K562 (cell line): ENCODE data around the gene KRT1. TPM values are rescaled to one million over a fixed set of nuclear protein-coding genes. Genes with fewer than 3 reads are reported as not detected.

Source experiments
- ATAC-seq: fragments of 200-7000 bp; cut with Tn5 transposase; 3 replicates; pipeline ENCODE4 v1.9.1; 2020; ENCODE audit warnings: moderate library complexity
- BruUV-seq: library from RNA; stranded (reverse); fragments of 400-500 nt; replicated peaks from 2 replicates; lab custom pipeline; 2021; lab: Mats Ljungman, UMichigan
- CTCF ChIA-PET: fragments of 300-600 bp; formaldehyde crosslinking; extraction: SDS; loops from one replicate; lab custom pipeline; 2021; ENCODE audit warnings: low intra/inter-chr PET ratio; lab: Yijun Ruan, JAX
- POLR2A ChIA-PET: fragments of 300-600, 350-650 bp; sonication (Branson Sonifier 250); formaldehyde crosslinking; extraction: SDS; loops from one replicate; lab custom pipeline; 2021; ENCODE audit warnings: antibody characterized with exemption, inconsistent platforms; lab: Yijun Ruan, JAX
- DNase-seq, 4 experiments: peaks; one replicate each; pipeline versions ENCODE4 v3.0.0 to v3.0.0-alpha.2; 2011 to 2018; ENCODE audit warnings: low spot score in 3 of 4, mixed read lengths in 3 of 4; ENCODE audit errors: extremely low read depth in 1 of 4
- FAIRE-seq: peaks from 2 replicates; lab custom pipeline; 2011; peaks lifted over from hg19 to GRCh38; lab: Jason Lieb, UNC
- H2AFZ ChIP-seq: 2 replicates; pipeline ENCODE4 v1.6.0; 2011; ENCODE audit warnings: low read depth, low read length, control low read depth, inconsistent platforms
- H3K27ac ChIP-seq: fragments of 200-600 bp; 3 replicates; pipeline ENCODE4 v1.8.0; 2011; ENCODE audit warnings: low read depth, mild to moderate bottlenecking, control low read depth, inconsistent platforms, low read length, moderate library complexity, mixed read lengths; ENCODE audit errors: extremely low read depth
- H3K27me3 ChIP-seq, 2 experiments: fragments of 300-600 bp in 1 of 2; 2 replicates in 1 of 2; 3 replicates in 1 of 2; pipeline versions ENCODE4 v1.6.0 to v1.8.0; 2011; ENCODE audit warnings: inconsistent platforms in 2 of 2, low read length in 2 of 2, mild to moderate bottlenecking in 1 of 2, mixed read lengths in 1 of 2, moderate library complexity in 1 of 2; ENCODE audit not compliant: control insufficient read depth in 2 of 2, insufficient read depth in 2 of 2
- H3K36me3 ChIP-seq: fragments of 300-600 bp; 3 replicates; pipeline ENCODE4 v1.8.0; 2011; ENCODE audit warnings: mild to moderate bottlenecking, low read length, inconsistent platforms; ENCODE audit not compliant: control insufficient read depth, insufficient read depth
- H3K4me1 ChIP-seq, 2 experiments: fragments of 200-600 bp in 1 of 2; replicated peaks in 1 of 2; 2 replicates in 1 of 2; 3 replicates in 1 of 2; pipeline versions ENCODE4 v1.5.1 to v1.8.0; 2011; ENCODE audit warnings: inconsistent platforms in 2 of 2, low read length in 2 of 2, mild to moderate bottlenecking in 1 of 2, mixed read lengths in 1 of 2, moderate library complexity in 1 of 2; ENCODE audit not compliant: control insufficient read depth in 2 of 2, insufficient read depth in 2 of 2
- H3K4me2 ChIP-seq: 2 replicates; pipeline ENCODE4 v1.6.1; 2011; ENCODE audit warnings: low read length, control low read depth, inconsistent platforms, mixed read lengths; ENCODE audit not compliant: insufficient read depth
- H3K4me3 ChIP-seq: fragments of 200-600 bp; sonication (generic), shearing (Covaris generic); 2 replicates; pipeline ENCODE4 v1.5.1; 2016; ENCODE audit warnings: control low read depth, inconsistent platforms
- H3K79me2 ChIP-seq: fragments of 200-600 bp; 3 replicates; pipeline ENCODE4 v1.8.0; 2011; ENCODE audit warnings: low read length, inconsistent platforms; ENCODE audit not compliant: control insufficient read depth, insufficient read depth
- H3K9ac ChIP-seq, 2 experiments: 2 replicates each; pipeline versions ENCODE4 v1.6.0 to v1.6.1; 2011; ENCODE audit warnings: low read depth in 2 of 2, low read length in 2 of 2, control low read depth in 1 of 2, inconsistent platforms in 1 of 2, mild to moderate bottlenecking in 1 of 2, mixed read lengths in 1 of 2; ENCODE audit not compliant: insufficient read depth in 1 of 2
- H3K9me1 ChIP-seq: one replicate; pipeline ENCODE4 v1.6.0; 2011; ENCODE audit warnings: inconsistent platforms, mild to moderate bottlenecking, low read length, moderate library complexity; ENCODE audit not compliant: control insufficient read depth, insufficient read depth
- H3K9me3 ChIP-seq: replicated peaks from 2 replicates; pipeline ENCODE4 v1.5.1; 2011; ENCODE audit warnings: low read depth, low read length, inconsistent platforms; ENCODE audit not compliant: control insufficient read depth, insufficient read depth
- H4K20me1 ChIP-seq: replicated peaks from 2 replicates; pipeline ENCODE4 v1.6.1; 2011; ENCODE audit warnings: low read length, inconsistent platforms, mixed read lengths; ENCODE audit not compliant: control insufficient read depth, insufficient read depth
- CTBP1 ChIP-seq: fragments of 450-650 bp; IDR thresholded peaks from 2 replicates; pipeline ENCODE4 v1.6.1; 2016; ENCODE audit warnings: borderline replicate concordance
- KLF10 ChIP-seq: fragments of 250-450 bp; sonication (Bioruptor Pico); IDR thresholded peaks from 2 replicates; pipeline ENCODE4 v1.6.1; 2021; ENCODE audit warnings: matching md5 sums
- RAD21 ChIP-seq, 2 experiments: fragments of 250-450 bp in 1 of 2; fragments of 450-650 bp in 1 of 2; sonication (Bioruptor Pico) in 1 of 2; formaldehyde crosslinking in 1 of 2; IDR thresholded peaks in 1 of 2; conservative IDR thresholded peaks in 1 of 2; 2 replicates each; pipeline versions ENCODE4 v1.4.0 to v1.8.0; 2020 to 2022; ENCODE audit warnings: mild to moderate bottlenecking in 2 of 2, moderate library complexity in 1 of 2
- RFX1 ChIP-seq: fragments of 450-650 bp; IDR thresholded peaks from 2 replicates; pipeline ENCODE4 v1.6.1; 2016; ENCODE audit warnings: mild to moderate bottlenecking, moderate library complexity
- ZNF133 ChIP-seq: fragments of 250-450 bp; sonication (Bioruptor Pico); IDR thresholded peaks from 2 replicates; pipeline ENCODE4 v1.4.0; 2020; ENCODE audit warnings: mild to moderate bottlenecking
- ZNF384 ChIP-seq: IDR thresholded peaks from 2 replicates; pipeline ENCODE4 v1.6.1; 2012; ENCODE audit warnings: low read depth, low read length, improper control_type of control experiment
- WGBS: fragments of 100-300 bp; shearing (Covaris generic); methylation state at CpG from one replicate; pipeline ENCODE4 v1.1.6; 2016; ENCODE audit warnings: low coverage, mixed read lengths; ENCODE audit not compliant: insufficient coverage; ENCODE audit errors: missing lambda C conversion rate; 5-methylcytosine and 5-hydroxymethylcytosine counted together
- in situ Hi-C: fragments of 300-500 bp; cut with MboI; formaldehyde crosslinking; loops from 4 replicates; pipeline ENCODE4 v1.15.0; 2018; ENCODE audit warnings: inconsistent platforms, mixed read lengths
- intact Hi-C: fragments of 100-400 bp; cut with micrococcal nuclease; formaldehyde crosslinking; loops from 2 replicates; pipeline ENCODE4 v1.14.2; 2022
- polyA plus RNA-seq, 8 experiments: library from polyadenylated mRNA; depleted of rRNA in 4 of 8; stranded (reverse) in 5 of 8; unstranded in 3 of 8; fragments of >200 nt; fragmentation: Nextera tagmentation in 2 of 8; fragmentation: Illumina TruSeq in 1 of 8; extraction: Ambion mirVana in 2 of 8; extraction: Trizol in 1 of 8; gene quantifications; 2 replicates each; pipeline versions ENCODE4 v1.2.1 to v1.2.3, GENCODE V29; 2011 to 2014; ENCODE audit warnings: inconsistent platforms in 1 of 8, missing spikeins in 1 of 8
- total RNA-seq, 7 experiments: library from RNA; depleted of rRNA in 6 of 7; stranded (reverse); fragments of >200 nt in 6 of 7; fragmentation: Illumina TruSeq in 2 of 7; extraction: Trizol in 2 of 7; gene quantifications; 2 replicates each; pipeline versions ENCODE4 v1.2.1 to v1.2.3, GENCODE V29; 2011 to 2021; ENCODE audit warnings: low replicate concordance in 1 of 7
- TF ChIP-seq, protein P1 (sequence below), 3 experiments: IDR thresholded peaks in 2 of 3; conservative IDR thresholded peaks in 1 of 3; 2 replicates each; pipeline ENCODE4 v1.5.1; 2011 to 2012; ENCODE audit warnings: low read length in 3 of 3, mild to moderate bottlenecking in 3 of 3, control low read depth in 2 of 3, improper control_type of control experiment in 1 of 3, inconsistent platforms in 1 of 3, low read depth in 1 of 3, mixed read lengths in 1 of 3, moderate library complexity in 1 of 3; ENCODE audit not compliant: insufficient read depth in 2 of 3
- TF ChIP-seq, protein P2 (sequence below): fragments of 450-650 bp; formaldehyde crosslinking; IDR thresholded peaks from 2 replicates; pipeline ENCODE4 v1.4.0; 2020; ENCODE audit warnings: mild to moderate bottlenecking, moderate library complexity

Gene KRT1
- total and polyA plus RNA-seq, 9 of the 15 experiments (the other 6 are each of a cell fraction or from before 2014, with no cell fraction given), result 0.18 TPM; not detected in 8

DNA sequence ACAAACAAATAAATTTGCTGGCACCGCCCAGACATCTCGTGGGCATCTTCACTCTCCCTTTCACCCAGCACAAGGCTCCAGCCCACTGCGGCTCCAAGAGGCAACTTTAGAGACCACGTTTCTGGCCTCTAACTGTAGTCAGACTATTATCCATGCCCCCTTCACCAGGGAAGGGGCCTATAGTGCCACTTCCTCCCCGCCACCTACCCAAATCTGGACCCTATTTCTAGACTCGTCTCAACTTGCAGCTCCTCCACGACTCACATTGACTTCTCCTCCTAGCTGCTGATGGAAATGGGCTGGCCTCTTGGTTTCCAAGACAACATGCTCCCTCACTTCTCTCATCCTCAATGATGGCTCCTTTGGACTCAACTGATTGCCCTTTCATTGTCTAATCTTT lies 12.3 kb downstream of the KRT1 start:
- ChIA-PET POLR2A (no interaction called here), CTCF (interaction anchor here (0.5 kb wide), 1 partner anchor 196 kb away, joined by 3 read pairs; no protein-coding TSS in a partner anchor)
- intact Hi-C loops (loop anchor here (2.0 kb wide), 1 partner anchor 203 kb away; no protein-coding TSS in a partner anchor), in situ Hi-C loops (no loop called here)
- Histone ChIP-seq H3K4me3 (no peak overlapping the region), H3K36me3 (no peaks in the 10 kb centered on the region), H3K4me2 (no peak overlapping the region), H3K4me1 (peaks cover 9% of the 10 kb centered on the region in 2 experiments; a peak in 4 of 5 replicates), H3K27ac (no peak overlapping the region), H4K20me1 (no peaks in the 10 kb centered on the region), H3K9me3 (no peaks in the 10 kb centered on the region), H2AFZ (no peak overlapping the region), H3K27me3 (no peaks in the 10 kb centered on the region), H3K79me2 (no peaks in the 10 kb centered on the region), H3K9ac (no peak overlapping the region), H3K9me1 (peaks cover 2% of the 10 kb centered on the region)
- BruUV-seq, result no TSS peak
- no peak for DNase-seq
- WGBS, result 50% methylated on average over 6 of the region's 7 CpGs
- ATAC-seq, result no peak
- FAIRE-seq, result no peak
- TF ChIP-seq ZNF133 (no peak), RFX1 (peak; percentile 30; the same call in 1 of the 2 replicates)

DNA sequence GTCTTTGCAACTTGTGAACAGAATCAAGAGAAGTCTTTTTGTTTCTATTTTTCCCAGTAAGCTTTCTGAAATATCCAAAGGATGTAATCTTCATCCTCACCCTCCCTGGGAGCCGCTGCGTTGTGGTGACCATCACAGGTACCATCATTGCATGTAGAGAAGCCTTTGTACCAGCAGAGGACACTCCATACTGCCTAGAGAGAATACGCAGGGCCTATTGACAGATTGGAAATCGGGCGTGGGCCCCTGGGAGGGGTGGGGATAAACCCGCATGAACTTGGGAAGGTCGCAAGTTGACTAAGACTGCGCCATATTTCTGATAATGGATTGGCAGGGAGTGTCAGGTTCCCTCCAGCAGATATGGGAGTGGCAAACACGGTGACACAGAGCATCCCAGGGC lies 12.7 kb downstream of the KRT1 start:
- H3K27ac ChIP-seq, result no peak overlapping the region
- no peak overlapping the region for H3K4me2 ChIP-seq
- ATAC-seq (peak; percentile 74), DNase-seq (peak in 3 of 4 experiments; percentile 21 to 35 (median 35)), FAIRE-seq (peak; percentile 26)
- H3K27me3 ChIP-seq, result no peaks in the 10 kb centered on the region
- peaks cover 13% of the 10 kb centered on the region in 2 experiments; a peak in 4 of 5 replicates for H3K4me1 ChIP-seq
- no peaks in the 10 kb centered on the region for H4K20me1 ChIP-seq
- ChIA-PET POLR2A (interaction anchor here (0.6 kb wide), 1 partner anchor 123 kb away, joined by 4 read pairs; no protein-coding TSS in a partner anchor), CTCF (interaction anchor here (1.3 kb wide), 1 partner anchor 213 kb away, joined by 4 read pairs; no protein-coding TSS in a partner anchor)
- in situ Hi-C loops (no loop called here), intact Hi-C loops (loop anchor here (2.0 kb wide), 1 partner anchor 203 kb away; no protein-coding TSS in a partner anchor)
- no peak overlapping the region for H2AFZ ChIP-seq
- no peak overlapping the region for H3K4me3 ChIP-seq
- peaks cover 2% of the 10 kb centered on the region for H3K9me1 ChIP-seq
- no peaks in the 10 kb centered on the region for H3K9me3 ChIP-seq
- no peak overlapping the region for H3K9ac ChIP-seq
- no peaks in the 10 kb centered on the region for H3K79me2 ChIP-seq
- H3K36me3 ChIP-seq, result no peaks in the 10 kb centered on the region
- BruUV-seq, result no TSS peak
- 34% methylated on average over 9 of the region's 9 CpGs for WGBS
- peak; percentile 68 to 69 for TF ChIP-seq RAD21 (CRISPR knock-in tag; conservative IDR thresholded peaks at IDR 0.05 in 1 of 2, IDR thresholded peaks at IDR 0.05 in 1 of 2)
- TF ChIP-seq ZNF384, result no peak
- TF ChIP-seq, protein P1, sequence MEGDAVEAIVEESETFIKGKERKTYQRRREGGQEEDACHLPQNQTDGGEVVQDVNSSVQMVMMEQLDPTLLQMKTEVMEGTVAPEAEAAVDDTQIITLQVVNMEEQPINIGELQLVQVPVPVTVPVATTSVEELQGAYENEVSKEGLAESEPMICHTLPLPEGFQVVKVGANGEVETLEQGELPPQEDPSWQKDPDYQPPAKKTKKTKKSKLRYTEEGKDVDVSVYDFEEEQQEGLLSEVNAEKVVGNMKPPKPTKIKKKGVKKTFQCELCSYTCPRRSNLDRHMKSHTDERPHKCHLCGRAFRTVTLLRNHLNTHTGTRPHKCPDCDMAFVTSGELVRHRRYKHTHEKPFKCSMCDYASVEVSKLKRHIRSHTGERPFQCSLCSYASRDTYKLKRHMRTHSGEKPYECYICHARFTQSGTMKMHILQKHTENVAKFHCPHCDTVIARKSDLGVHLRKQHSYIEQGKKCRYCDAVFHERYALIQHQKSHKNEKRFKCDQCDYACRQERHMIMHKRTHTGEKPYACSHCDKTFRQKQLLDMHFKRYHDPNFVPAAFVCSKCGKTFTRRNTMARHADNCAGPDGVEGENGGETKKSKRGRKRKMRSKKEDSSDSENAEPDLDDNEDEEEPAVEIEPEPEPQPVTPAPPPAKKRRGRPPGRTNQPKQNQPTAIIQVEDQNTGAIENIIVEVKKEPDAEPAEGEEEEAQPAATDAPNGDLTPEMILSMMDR (IDR thresholded peaks at IDR 0.05 in 2 of 3, conservative IDR thresholded peaks at IDR 0.05 in 1 of 3; ENCODE audit: insufficient read depth in 2 of 3, low read depth in 1 of 3, low read length in 3 of 3), result peak; percentile 47 to 70 (median 52); a peak in 5 of 6 replicates
- TF ChIP-seq, protein P2, sequence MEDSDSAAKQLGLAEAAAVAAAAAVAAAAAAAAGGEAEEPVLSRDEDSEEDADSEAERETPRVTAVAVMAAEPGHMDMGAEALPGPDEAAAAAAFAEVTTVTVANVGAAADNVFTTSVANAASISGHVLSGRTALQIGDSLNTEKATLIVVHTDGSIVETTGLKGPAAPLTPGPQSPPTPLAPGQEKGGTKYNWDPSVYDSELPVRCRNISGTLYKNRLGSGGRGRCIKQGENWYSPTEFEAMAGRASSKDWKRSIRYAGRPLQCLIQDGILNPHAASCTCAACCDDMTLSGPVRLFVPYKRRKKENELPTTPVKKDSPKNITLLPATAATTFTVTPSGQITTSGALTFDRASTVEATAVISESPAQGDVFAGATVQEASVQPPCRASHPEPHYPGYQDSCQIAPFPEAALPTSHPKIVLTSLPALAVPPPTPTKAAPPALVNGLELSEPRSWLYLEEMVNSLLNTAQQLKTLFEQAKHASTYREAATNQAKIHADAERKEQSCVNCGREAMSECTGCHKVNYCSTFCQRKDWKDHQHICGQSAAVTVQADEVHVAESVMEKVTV (CRISPR knock-in tag), result peak; percentile 54
- 0 out of 2 replicates have a peak, but pooled peaks have one; percentile 21 for TF ChIP-seq CTBP1
- TF ChIP-seq KLF10, result no peak
